Activated CD8-positive, alpha-beta T cell treated with anti-CD3 and anti-CD28 coated beads, Interleukin-2, amount 10 ng/mL, durations not matched to agents 7 days and 5 days (primary cell): ENCODE data around the gene UGCG. TPM values are rescaled to one million over a fixed set of nuclear protein-coding genes. Genes with fewer than 3 reads are reported as not detected.

Experiments used
- ATAC-seq: fragments of 150-1000 bp; cut with Tn5 transposase; one replicate; pipeline ENCODE4 v1.10.0; 2021; ENCODE audit warnings: moderate library complexity
- CTCF ChIA-PET: fragments of 350-600 bp; sonication (Branson Sonifier 250); formaldehyde crosslinking; loops from one replicate; lab custom pipeline; 2021; ENCODE audit warnings: antibody characterized with exemption; lab: Charles Lee
- POLR2A ChIA-PET: fragments of 350-600 bp; sonication (Branson Sonifier 250); formaldehyde crosslinking; loops from one replicate; lab custom pipeline; 2021; ENCODE audit warnings: antibody characterized with exemption; lab: Charles Lee
- DNase-seq: peaks from one replicate; pipeline ENCODE4 v3.0.0-alpha.2; 2020
- H3K27ac Mint-ChIP-seq: one replicate; pipeline ENCODE4 v1.8.0; 2021; ENCODE audit warnings: mild to moderate bottlenecking, mixed read lengths
- H3K27me3 Mint-ChIP-seq: one replicate; pipeline ENCODE4 v1.8.0; 2021; ENCODE audit warnings: low read depth, mixed read lengths
- H3K36me3 Mint-ChIP-seq: one replicate; pipeline ENCODE4 v1.8.0; 2021; ENCODE audit warnings: low read depth, mixed read lengths
- H3K4me1 Mint-ChIP-seq: one replicate; pipeline ENCODE4 v1.8.0; 2021; ENCODE audit warnings: low read depth, mixed read lengths
- H3K4me3 Mint-ChIP-seq: one replicate; pipeline ENCODE4 v1.8.0; 2021; ENCODE audit warnings: mild to moderate bottlenecking, mixed read lengths
- H3K9me3 Mint-ChIP-seq: one replicate; pipeline ENCODE4 v1.8.0; 2022; ENCODE audit warnings: mixed read lengths; ENCODE audit not compliant: insufficient read depth
- total RNA-seq, 2 experiments: library from RNA; stranded (reverse); gene quantifications; one replicate each; pipeline ENCODE4 v1.2.3, GENCODE V29; 2021

Gene UGCG
- total RNA-seq = 10 to 100 TPM; 24.6 to 25.4 TPM

DNA sequence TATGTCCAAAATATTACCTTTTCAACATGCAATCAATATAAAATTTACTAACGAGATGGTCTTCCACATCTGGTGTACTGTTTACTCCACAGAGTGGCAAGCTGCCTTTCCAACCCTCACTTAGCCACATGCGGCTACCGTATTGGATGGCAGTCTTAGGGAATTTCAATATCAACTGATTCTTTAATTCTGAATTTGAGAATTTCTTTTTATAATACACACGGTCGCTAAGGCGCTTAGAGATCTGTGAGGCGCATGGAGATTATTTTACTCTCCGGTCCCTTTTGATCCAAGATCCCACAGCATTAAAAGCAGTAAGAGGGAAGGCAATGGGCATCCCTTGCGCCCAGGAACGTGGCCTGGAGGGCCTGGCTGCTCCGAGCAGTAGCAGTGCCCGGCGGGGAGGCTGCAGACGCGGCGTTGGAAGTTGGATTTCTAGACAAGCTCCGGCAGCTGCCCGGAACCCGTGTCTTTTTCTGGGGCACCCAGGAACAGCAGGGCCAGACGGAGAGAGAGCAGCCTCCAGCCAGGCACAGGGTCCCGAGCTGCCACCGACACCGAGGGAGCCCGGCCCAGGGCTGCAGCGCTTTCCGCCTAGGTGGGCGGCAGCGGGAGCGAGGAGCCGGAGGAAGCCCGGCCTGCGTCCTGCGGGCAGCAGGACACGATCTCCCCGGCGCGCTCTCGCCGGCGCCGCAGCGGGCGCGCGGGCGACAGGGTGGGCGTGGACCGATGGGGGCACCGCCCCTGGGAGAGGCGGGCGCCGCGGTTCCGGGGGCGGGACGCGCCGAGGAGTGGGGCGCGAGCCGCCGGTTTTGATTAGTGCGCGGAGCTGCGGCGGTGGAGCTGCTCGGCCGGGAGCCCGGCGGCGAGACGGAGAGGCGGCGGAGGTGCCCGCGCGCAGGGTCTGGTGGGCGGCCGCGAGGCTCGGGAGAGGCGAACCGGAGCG lies at the start of gene UGCG:
Gene UGCG, plus strand, starts transcription at position 819 of the 946 bp plus-strand sequence. CDS start 402 bp downstream, outside the sequence.
- Mint-ChIP-seq H3K27me3 (peaks cover 2% of the 10 kb centered on the region), H3K4me1 (peaks cover 18% of the 10 kb centered on the region), H3K4me3 (peak within 1 kb of the TSS; percentile 85), H3K36me3 (no peaks in the 10 kb centered on the region), H3K9me3 (no peaks in the 10 kb centered on the region), H3K27ac (peak within 1 kb of the TSS; percentile 89)
- CTCF ChIA-PET = interaction anchor here (0.8 to 1.7 kb wide), 5 partner anchors 18 to 179 kb away, joined by 3 to 9 read pairs (median 3); no protein-coding TSS in a partner anchor
- POLR2A ChIA-PET = interaction anchor here (0.6 to 2.8 kb wide), 12 partner anchors 13 to 483 kb away, joined by 3 to 16 read pairs (median 4); partner anchors contain the start of gene HSDL2
- ATAC-seq = peak; percentile 90
- peak; percentile 88 for DNase-seq

DNA sequence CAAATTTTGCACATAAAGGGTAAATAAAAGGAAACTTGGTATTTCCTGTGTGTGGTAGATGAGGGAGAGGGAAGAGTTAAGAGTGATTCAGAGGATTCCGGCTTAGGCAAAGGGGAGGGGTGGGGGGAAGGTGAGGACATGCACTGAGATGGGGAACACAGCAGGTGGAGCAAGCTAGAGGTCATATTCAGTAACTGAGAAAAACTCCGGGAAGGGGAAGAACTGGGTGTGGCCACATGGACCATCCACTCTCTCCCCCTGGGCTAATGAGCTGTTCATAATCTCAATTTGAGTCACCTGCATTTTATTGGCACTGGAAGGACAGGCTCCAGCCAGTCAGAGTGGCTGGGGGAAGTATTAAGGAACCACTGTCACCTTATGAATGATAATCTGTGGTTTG lies 45.1 kb upstream of the UGCG start:
- DNase-seq (no peak), ATAC-seq (no peak)
- CTCF ChIA-PET = no interaction called here
- POLR2A ChIA-PET = no interaction called here
- Mint-ChIP-seq H3K4me3 (no peak overlapping the region), H3K4me1 (no peaks in the 10 kb centered on the region), H3K27ac (no peak overlapping the region), H3K36me3 (no peaks in the 10 kb centered on the region), H3K27me3 (no peaks in the 10 kb centered on the region), H3K9me3 (no peaks in the 10 kb centered on the region)

DNA sequence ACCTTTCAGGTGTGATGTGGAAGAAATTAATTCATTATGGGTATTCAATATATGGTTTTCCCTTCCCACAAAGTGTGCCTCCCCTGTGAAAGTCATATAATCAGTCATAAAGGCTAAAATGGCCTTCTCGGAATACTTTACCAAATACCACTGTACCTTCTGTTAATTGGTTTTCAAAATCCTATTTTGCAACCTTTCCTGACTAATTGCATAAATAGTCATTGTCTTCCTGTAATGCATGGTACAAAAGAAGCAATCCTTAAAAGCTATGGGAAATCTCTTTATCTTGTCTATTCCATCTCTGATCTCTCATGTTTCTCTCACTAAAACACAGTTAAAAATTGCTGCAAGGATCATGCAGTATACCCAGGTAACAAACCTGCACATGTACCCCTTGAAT lies 44.3 kb upstream of the UGCG start:
- Mint-ChIP-seq H3K4me1 (no peaks in the 10 kb centered on the region), H3K9me3 (no peaks in the 10 kb centered on the region), H3K4me3 (no peak overlapping the region), H3K27ac (no peak overlapping the region), H3K36me3 (no peaks in the 10 kb centered on the region), H3K27me3 (no peaks in the 10 kb centered on the region)
- POLR2A ChIA-PET = no interaction called here
- DNase-seq (no peak), ATAC-seq (no peak)
- CTCF ChIA-PET = interaction anchor here (1.0 kb wide), 1 partner anchor 11 kb away, joined by 3 read pairs; no protein-coding TSS in a partner anchor

DNA sequence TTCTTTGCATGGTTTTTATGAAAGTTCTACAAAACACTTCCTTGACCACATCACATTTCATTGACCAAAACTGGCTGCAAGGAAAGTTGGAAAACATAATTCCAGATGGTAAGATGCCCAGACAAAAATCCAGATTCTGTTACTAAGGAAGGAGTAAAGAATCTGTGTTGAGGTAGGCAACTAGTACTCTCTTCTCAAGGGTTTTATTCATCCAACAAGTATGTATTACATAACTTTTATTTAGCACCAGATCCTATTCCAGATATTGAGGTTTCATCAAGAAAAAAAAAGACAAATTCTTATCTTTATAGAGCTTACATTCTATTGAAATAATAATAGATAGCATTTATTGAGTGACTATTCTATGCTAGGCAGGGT lies 43.2 kb upstream of the UGCG start:
- H3K27me3 Mint-ChIP-seq = no peaks in the 10 kb centered on the region
- ATAC-seq (no peak), DNase-seq (no peak)
- H3K9me3 Mint-ChIP-seq = no peaks in the 10 kb centered on the region
- CTCF ChIA-PET = interaction anchor here (1.0 kb wide), 1 partner anchor 12 kb away, joined by 3 read pairs; no protein-coding TSS in a partner anchor
- H3K36me3 Mint-ChIP-seq = no peaks in the 10 kb centered on the region
- no peaks in the 10 kb centered on the region for H3K4me1 Mint-ChIP-seq
- no peak overlapping the region for H3K27ac Mint-ChIP-seq
- H3K4me3 Mint-ChIP-seq = no peak overlapping the region
- POLR2A ChIA-PET = no interaction called here

DNA sequence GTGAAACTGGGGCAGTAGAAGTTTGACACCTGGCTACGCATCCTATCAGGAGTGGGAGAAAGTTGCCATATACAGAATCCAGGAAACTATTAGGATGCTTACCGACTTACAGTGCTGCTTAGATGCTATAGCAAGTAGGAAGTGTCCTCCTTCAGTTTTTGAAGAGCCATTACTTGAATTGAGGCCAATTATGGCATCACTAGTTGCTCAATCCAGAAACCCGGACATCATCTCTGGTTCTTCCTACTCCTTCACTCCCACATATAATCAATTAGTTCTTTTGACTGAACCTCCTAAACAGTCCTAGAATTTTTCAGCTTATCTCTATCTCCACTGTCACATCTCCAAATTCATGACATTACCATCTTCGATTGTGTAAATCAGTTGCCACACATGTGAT lies 41.8 kb upstream of the UGCG start:
- H3K27me3 Mint-ChIP-seq = no peaks in the 10 kb centered on the region
- H3K36me3 Mint-ChIP-seq = no peaks in the 10 kb centered on the region
- H3K4me1 Mint-ChIP-seq = no peaks in the 10 kb centered on the region
- DNase-seq = no peak
- no peak overlapping the region for H3K4me3 Mint-ChIP-seq
- H3K9me3 Mint-ChIP-seq = no peaks in the 10 kb centered on the region
- POLR2A ChIA-PET = no interaction called here
- ATAC-seq = no peak
- CTCF ChIA-PET = no interaction called here
- H3K27ac Mint-ChIP-seq = no peak overlapping the region

DNA sequence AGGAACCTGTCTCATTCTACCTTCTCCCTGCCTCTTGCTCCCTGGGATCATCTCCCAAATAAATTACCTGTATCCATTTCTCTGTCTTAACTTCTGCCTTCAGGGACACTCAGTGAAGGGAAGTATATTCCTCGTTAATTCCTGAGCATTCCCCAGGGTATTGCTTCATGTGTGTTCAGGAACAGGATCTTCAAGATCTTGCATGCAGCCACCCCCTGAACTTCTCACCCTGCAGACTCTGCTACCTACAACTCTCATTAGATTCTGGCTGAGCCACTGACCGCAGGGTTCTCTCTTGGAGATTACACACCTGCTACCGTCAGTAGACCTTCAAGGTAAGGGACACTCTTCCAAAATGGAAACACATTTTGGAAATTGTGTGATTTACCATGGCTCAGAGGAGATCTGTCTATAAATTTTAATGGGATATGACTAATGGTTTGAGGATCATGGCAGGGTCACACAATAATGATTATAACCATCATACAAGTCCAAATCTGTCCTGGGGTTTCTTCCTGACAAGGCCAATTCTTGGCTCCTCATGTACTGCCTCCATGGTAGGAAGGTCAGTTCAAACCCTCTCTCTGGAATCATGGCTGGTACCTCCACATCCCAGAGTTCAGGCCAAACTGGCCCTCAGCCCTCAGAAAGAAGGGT lies 38.9 kb upstream of the UGCG start:
- Mint-ChIP-seq H3K36me3 (no peaks in the 10 kb centered on the region), H3K27ac (no peak overlapping the region), H3K4me1 (no peaks in the 10 kb centered on the region), H3K9me3 (peaks cover 2% of the 10 kb centered on the region), H3K4me3 (no peak overlapping the region), H3K27me3 (peaks cover 2% of the 10 kb centered on the region)
- ChIA-PET POLR2A (no interaction called here), CTCF (no interaction called here)
- ATAC-seq (no peak), DNase-seq (no peak)

DNA sequence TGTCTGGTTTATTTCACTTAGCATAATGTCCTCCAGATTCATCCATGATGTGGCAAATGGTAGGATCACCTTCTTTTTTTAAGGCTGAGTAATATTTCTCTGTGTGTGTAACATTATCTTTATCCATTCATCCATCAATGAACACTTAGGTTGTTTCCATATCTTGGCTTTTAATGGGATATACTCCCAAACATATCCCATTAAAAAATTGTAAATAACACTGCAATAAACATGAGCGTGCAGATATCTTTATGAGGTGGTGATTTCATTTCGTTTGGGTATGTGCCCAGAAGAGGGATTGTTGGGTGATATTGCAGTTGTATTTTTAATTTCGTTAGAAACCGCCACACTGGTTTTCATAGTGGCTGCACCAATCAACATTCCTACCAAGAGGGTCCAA lies 36.2 kb upstream of the UGCG start:
- Mint-ChIP-seq H3K27ac (no peak overlapping the region), H3K27me3 (peaks cover 2% of the 10 kb centered on the region), H3K4me1 (no peaks in the 10 kb centered on the region), H3K4me3 (no peak overlapping the region), H3K36me3 (peaks cover 2% of the 10 kb centered on the region), H3K9me3 (peaks cover 8% of the 10 kb centered on the region)
- ChIA-PET CTCF (no interaction called here), POLR2A (no interaction called here)
- ATAC-seq = no peak
- DNase-seq = no peak

DNA sequence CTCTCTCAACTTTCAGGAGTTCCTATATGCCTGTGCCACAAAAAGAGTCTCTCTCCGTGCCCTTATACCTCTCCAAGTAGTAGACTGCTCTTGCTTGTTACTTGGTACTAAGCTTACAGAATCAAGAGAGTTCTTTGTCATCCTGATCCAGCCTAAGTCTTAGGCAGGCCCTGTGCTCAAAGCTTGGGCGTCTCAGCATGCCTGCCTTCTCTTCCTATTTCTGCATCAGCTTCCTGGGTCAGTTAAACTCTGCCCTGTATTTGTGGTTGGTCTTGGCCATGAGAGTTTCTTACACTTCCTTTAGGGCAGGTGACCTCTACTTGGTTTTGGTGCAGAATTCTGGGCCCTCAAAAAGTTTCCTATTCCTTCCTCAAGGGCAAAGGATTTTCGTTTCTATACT lies 33.0 kb upstream of the UGCG start:
- no peak for ATAC-seq
- POLR2A ChIA-PET = no interaction called here
- CTCF ChIA-PET = no interaction called here
- H3K27ac Mint-ChIP-seq = no peak overlapping the region
- no peak for DNase-seq
- H3K27me3 Mint-ChIP-seq = peaks cover 3% of the 10 kb centered on the region
- H3K9me3 Mint-ChIP-seq = peaks cover 8% of the 10 kb centered on the region
- no peak overlapping the region for H3K4me3 Mint-ChIP-seq
- peaks cover 4% of the 10 kb centered on the region for H3K36me3 Mint-ChIP-seq
- peaks cover 3% of the 10 kb centered on the region for H3K4me1 Mint-ChIP-seq

DNA sequence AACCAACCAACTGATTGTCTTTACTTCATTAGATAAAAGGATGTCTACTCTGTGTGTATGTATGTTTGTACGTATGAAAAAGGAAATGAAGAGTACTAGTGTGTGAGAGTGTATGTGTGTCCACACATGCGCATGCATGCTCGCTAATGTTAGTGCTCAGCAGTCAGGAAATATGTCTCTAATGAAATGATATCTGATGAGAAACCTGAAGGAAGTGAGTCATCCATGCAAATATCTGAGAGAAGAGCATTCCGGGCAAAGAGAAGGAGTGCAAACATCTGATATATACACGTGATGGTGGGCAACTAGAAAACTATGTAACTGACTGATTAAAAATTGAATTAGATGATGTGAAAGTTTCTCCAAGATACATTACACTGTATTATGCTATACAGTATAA lies 29.6 kb upstream of the UGCG start:
- DNase-seq (no peak), ATAC-seq (no peak)
- H3K27me3 Mint-ChIP-seq = peaks cover 5% of the 10 kb centered on the region
- H3K27ac Mint-ChIP-seq = no peak overlapping the region
- POLR2A ChIA-PET = no interaction called here
- no peak overlapping the region for H3K4me3 Mint-ChIP-seq
- H3K4me1 Mint-ChIP-seq = peaks cover 20% of the 10 kb centered on the region
- CTCF ChIA-PET = no interaction called here
- peaks cover 4% of the 10 kb centered on the region for H3K36me3 Mint-ChIP-seq
- peaks cover 8% of the 10 kb centered on the region for H3K9me3 Mint-ChIP-seq

DNA sequence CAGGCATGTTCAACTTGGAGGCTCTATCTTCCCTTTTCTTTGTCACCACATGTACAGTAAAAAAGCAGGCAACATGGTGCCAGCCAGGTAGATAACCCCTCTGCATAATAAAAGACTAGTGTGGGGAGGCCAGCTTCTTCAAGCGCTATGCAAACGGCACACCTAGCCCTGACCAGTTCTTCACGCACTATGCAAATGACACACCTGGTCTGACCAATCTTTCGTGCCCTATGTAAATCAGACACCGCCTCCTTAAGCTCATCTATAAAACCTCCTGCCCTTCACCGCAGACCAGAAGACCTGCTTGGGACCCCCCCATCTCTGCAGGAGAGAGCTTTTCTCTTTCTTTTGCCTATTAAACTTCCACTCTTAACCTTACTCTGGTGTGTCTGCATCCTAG lies 28.1 kb upstream of the UGCG start:
- Mint-ChIP-seq H3K27me3 (peaks cover 10% of the 10 kb centered on the region), H3K9me3 (no peaks in the 10 kb centered on the region), H3K4me1 (peaks cover 20% of the 10 kb centered on the region), H3K4me3 (no peak overlapping the region), H3K27ac (no peak overlapping the region), H3K36me3 (peaks cover 2% of the 10 kb centered on the region)
- ChIA-PET CTCF (no interaction called here), POLR2A (no interaction called here)
- DNase-seq (no peak), ATAC-seq (no peak)

DNA sequence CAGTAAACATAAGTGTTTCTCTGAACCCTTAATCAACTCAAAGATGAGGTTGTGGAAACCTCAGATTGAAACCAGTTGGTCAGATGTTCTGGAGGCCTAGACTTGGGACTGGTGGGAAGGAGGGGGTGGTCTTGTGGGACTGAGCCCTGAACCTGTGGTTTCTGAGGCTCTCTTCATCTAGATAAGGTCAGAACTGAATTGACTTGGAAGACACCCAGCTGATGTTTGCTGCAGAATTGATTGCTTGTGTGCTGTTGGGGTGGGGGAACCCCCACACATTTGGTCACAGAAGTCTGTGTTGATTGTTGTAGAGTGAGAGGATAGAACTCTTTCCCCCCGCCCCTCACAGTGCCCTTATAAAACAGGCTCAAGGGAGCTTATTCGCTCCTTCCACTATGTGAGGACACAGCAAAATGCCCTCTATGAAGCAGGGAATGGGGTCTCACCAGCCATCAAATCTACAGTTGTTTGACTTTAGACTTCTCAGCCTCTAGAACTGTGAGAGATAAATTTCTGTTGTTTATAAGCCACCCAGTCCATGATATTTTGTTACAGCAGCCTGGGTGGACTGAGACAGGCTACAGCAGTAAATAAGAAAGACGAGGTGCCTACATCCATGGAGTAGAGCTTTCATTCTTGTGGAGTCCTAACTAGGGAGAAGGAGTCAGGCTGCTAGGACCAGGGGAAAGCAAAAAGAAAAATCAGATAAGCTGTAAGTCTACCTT lies 25.7 kb upstream of the UGCG start:
- peaks cover 11% of the 10 kb centered on the region for H3K27me3 Mint-ChIP-seq
- peaks cover 20% of the 10 kb centered on the region for H3K4me1 Mint-ChIP-seq
- H3K9me3 Mint-ChIP-seq = no peaks in the 10 kb centered on the region
- POLR2A ChIA-PET = no interaction called here
- peak; percentile 30 for DNase-seq
- peaks cover 2% of the 10 kb centered on the region for H3K36me3 Mint-ChIP-seq
- no peak overlapping the region for H3K4me3 Mint-ChIP-seq
- peak; percentile 51 for ATAC-seq
- CTCF ChIA-PET = interaction anchor here (0.7 kb wide), 1 partner anchor 45 kb away, joined by 3 read pairs; no protein-coding TSS in a partner anchor
- H3K27ac Mint-ChIP-seq = peak overlapping the region; percentile 37
